ENCODE measurements around the gene OSMR.

OSMR gene

GRCh38 chr5:38845526-38846378, at the start of gene OSMR:
OSMR (plus strand) TSS chr5:38846012; CDS start chr5:38869045, 23,033 bp downstream.
- no peak for DNase-seq

- DNase-seq: no peak
Observed at GRCh38 chr5:38796742-38797108, 49.1 kb upstream of the OSMR start.

- DNase-seq: no peak
Observed at GRCh38 chr5:38797838-38798237, 48.0 kb upstream of the OSMR start.

- DNase-seq: no peak
Observed at GRCh38 chr5:38799556-38800377, 46.0 kb upstream of the OSMR start.

GRCh38 chr5:38800515-38800914, 45.3 kb upstream of the OSMR start:
- no peak for DNase-seq

GRCh38 chr5:38802125-38802524, 43.7 kb upstream of the OSMR start:
- DNase-seq: no peak

- no peak for DNase-seq
Observed at GRCh38 chr5:38803246-38803645, 42.6 kb upstream of the OSMR start.

GRCh38 chr5:38806775-38807258, 39.0 kb upstream of the OSMR start:
- no peak for DNase-seq

GRCh38 chr5:38807570-38808483, 38.0 kb upstream of the OSMR start:
- DNase-seq: no peak

- DNase-seq: no peak
Observed at GRCh38 chr5:38808666-38809343, 37.0 kb upstream of the OSMR start.

GRCh38 chr5:38809388-38810359, 36.1 kb upstream of the OSMR start:
- DNase-seq: no peak

DNA sequence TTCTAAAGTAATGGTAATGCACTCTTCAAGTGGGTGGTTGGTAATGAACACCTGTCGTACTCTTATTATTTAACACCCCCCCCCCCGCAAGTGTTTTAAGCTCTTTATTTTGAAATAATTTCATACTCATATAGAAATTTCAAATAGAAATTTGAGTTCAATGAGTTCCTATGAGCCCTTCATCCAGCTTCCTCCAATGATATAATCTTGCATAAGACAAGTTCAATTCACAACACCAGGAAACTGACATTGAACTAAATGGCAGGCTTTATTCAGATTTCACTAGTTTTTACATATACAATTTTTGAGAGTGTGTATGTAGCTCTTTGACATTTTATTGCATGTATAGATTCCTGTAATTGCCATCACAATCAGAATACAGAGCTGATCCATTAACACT, 30.9 kb upstream of the OSMR start:
- DNase-seq: no peak

- DNase-seq: no peak
Observed at GRCh38 chr5:38816083-38817030, 29.5 kb upstream of the OSMR start.

DNA sequence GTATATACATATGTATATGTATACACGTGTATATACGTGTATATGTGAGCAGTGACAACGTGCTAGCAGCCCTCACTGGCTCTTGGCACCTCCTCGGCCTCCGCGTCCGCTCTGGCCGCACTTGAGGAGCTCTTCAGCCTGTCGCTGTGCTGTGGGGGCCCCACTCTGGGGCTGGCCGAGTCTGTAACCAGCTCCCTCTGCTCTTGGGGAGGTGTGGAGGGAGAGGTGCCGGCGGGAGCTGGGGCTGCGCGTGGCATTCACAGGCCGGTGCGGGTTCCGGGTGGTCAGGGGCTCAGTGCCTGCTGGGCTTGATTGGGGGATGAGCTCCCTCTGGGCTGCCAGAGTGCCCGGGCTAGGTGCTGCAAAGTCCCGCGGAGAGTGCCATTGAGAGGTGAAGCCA, 24.1 kb upstream of the OSMR start:
- no peak for DNase-seq

- no peak for DNase-seq
Observed at GRCh38 chr5:38823503-38823902, 22.3 kb upstream of the OSMR start.

- no peak for DNase-seq
Observed at GRCh38 chr5:38824821-38825220, 21.0 kb upstream of the OSMR start.

DNA sequence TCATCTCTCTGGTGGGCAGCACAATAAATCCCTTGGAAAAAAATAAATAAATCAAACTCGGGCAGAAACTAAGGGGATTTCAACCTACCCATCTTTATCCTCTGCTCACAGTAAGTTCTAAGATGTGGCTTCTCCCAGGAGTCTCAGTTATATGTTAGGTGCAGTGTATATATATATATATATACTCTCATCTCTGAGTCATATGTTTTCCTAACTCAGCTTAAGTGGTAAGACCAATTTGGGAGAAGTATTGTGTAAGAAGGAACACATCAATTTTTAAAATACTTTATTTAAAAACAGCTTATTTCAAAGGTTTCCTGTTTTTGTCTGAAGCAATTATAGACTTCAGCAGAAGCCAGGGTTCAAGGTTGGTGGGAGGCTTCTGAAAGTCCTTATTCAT, 20.3 kb upstream of the OSMR start:
- DNase-seq: no peak

DNA sequence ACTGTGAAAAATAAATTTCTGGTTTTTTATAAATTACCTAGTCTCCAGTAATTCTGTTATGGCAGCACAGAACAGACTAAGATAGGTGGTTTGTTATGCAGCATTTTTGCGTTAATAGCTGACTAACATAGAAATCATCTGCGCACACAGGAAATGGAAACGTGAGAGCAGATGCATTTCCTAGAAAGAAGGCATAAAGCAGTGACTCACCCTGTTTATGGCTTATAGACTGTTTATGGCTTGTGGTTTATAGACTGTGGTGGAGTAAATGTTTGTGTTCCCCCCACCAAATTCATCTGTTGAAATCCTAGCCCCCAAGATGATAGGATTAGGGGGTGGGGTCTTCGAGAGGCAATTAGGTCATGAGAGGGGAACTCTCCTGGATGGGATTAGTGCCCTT, 18.3 kb upstream of the OSMR start:
- DNase-seq: no peak

GRCh38 chr5:38830521-38831051, 15.2 kb upstream of the OSMR start:
- no peak for DNase-seq

- no peak for DNase-seq
Observed at GRCh38 chr5:38831117-38831516, 14.7 kb upstream of the OSMR start.
